ENCODE results near the gene LIPG. TPM values are rescaled to one million over a fixed set of nuclear protein-coding genes. Genes with fewer than 3 reads are reported as not detected.

Gene LIPG
- polyA plus RNA-seq, 1 donor (not counting 4 experiments of a cell fraction or from before 2014, with no cell fraction given) = 241 TPM

- H2AFZ ChIP-seq (ENCODE audit: control insufficient read depth, low read length) = no peak overlapping the region
- H3K9me3 ChIP-seq (ENCODE audit: control insufficient read depth, low read depth, low read length) = no peaks in the 10 kb centered on the region
- H3K9me1 ChIP-seq (ENCODE audit: control insufficient read depth, extremely low read depth, insufficient read depth, low read length) = no peaks in the 10 kb centered on the region
- dilution Hi-C loops (cut with MboI; ENCODE audit: extremely low pct_ligation_motif_present, low sequenced_read_pairs) = no loop called here
- H3K9ac ChIP-seq (ENCODE audit: control insufficient read depth, extremely low read depth, insufficient read depth, low read length) = no peak overlapping the region
- DNase-seq (ENCODE audit: low read depth, low spot score) (no peak), FAIRE-seq (no peak)
- H3K27me3 ChIP-seq (ENCODE audit: control insufficient read depth, extremely low read depth, insufficient read depth, low read length) = no peaks in the 10 kb centered on the region
- no peak overlapping the region for H3K4me2 ChIP-seq (ENCODE audit: control insufficient read depth, extremely low read depth, insufficient read depth, low read depth, low read length)
- no peak overlapping the region for H3K4me3 ChIP-seq (ENCODE audit: control insufficient read depth in 2 of 3, extremely low read depth in 1 of 3, insufficient read depth in 2 of 3, low read depth in 1 of 3, low read length in 3 of 3)
- no peaks in the 10 kb centered on the region for H3K36me3 ChIP-seq (ENCODE audit: control insufficient read depth in 2 of 2, extremely low read depth in 1 of 2, insufficient read depth in 2 of 2, low read length in 2 of 2)
- H3K79me2 ChIP-seq (ENCODE audit: control insufficient read depth, insufficient read depth, low read length) = no peaks in the 10 kb centered on the region
- TF ChIP-seq EZH2 (IDR thresholded peaks at IDR 0.05; ENCODE audit: low read length) = no peak
- TF ChIP-seq CTCF (optimal IDR thresholded peaks at IDR 0.05 in 1 of 3, IDR thresholded peaks at IDR 0.05 in 1 of 3, conservative IDR thresholded peaks at IDR 0.05 in 1 of 3; ENCODE audit: extremely low read depth in 1 of 3, insufficient read depth in 2 of 3, low read length in 3 of 3) = no peak
- H3K4me1 ChIP-seq (ENCODE audit: control insufficient read depth, extremely low read depth, insufficient read depth, low read length) = peaks cover 7% of the 10 kb centered on the region
- no peak overlapping the region for H3K27ac ChIP-seq (ENCODE audit: control insufficient read depth, insufficient read depth, low read length)
- H4K20me1 ChIP-seq (ENCODE audit: control insufficient read depth, extremely low read depth, insufficient read depth, low read length) = no peaks in the 10 kb centered on the region
Observed at GRCh38 chr18:49524349-49524748, 37.5 kb upstream of the LIPG start.

GRCh38 chr18:49524951-49525350 lies 36.9 kb upstream of the LIPG start:
- TF ChIP-seq EZH2 (IDR thresholded peaks at IDR 0.05; ENCODE audit: low read length) (no peak), CTCF (optimal IDR thresholded peaks at IDR 0.05 in 1 of 3, IDR thresholded peaks at IDR 0.05 in 1 of 3, conservative IDR thresholded peaks at IDR 0.05 in 1 of 3; ENCODE audit: extremely low read depth in 1 of 3, insufficient read depth in 2 of 3, low read length in 3 of 3) (no peak)
- Histone ChIP-seq H3K4me2 (ENCODE audit: control insufficient read depth, extremely low read depth, insufficient read depth, low read depth, low read length) (no peak overlapping the region), H3K27me3 (ENCODE audit: control insufficient read depth, extremely low read depth, insufficient read depth, low read length) (no peaks in the 10 kb centered on the region), H3K9ac (ENCODE audit: control insufficient read depth, extremely low read depth, insufficient read depth, low read length) (no peak overlapping the region), H3K27ac (ENCODE audit: control insufficient read depth, insufficient read depth, low read length) (no peak overlapping the region), H4K20me1 (ENCODE audit: control insufficient read depth, extremely low read depth, insufficient read depth, low read length) (no peaks in the 10 kb centered on the region), H3K4me1 (ENCODE audit: control insufficient read depth, extremely low read depth, insufficient read depth, low read length) (peaks cover 7% of the 10 kb centered on the region), H3K36me3 (ENCODE audit: control insufficient read depth in 2 of 2, extremely low read depth in 1 of 2, insufficient read depth in 2 of 2, low read length in 2 of 2) (no peaks in the 10 kb centered on the region), H3K9me1 (ENCODE audit: control insufficient read depth, extremely low read depth, insufficient read depth, low read length) (no peaks in the 10 kb centered on the region), H2AFZ (ENCODE audit: control insufficient read depth, low read length) (no peak overlapping the region), H3K4me3 (ENCODE audit: control insufficient read depth in 2 of 3, extremely low read depth in 1 of 3, insufficient read depth in 2 of 3, low read depth in 1 of 3, low read length in 3 of 3) (no peak overlapping the region), H3K9me3 (ENCODE audit: control insufficient read depth, low read depth, low read length) (no peaks in the 10 kb centered on the region), H3K79me2 (ENCODE audit: control insufficient read depth, insufficient read depth, low read length) (no peaks in the 10 kb centered on the region)
- dilution Hi-C loops (cut with MboI; ENCODE audit: extremely low pct_ligation_motif_present, low sequenced_read_pairs) = no loop called here
- FAIRE-seq (no peak), DNase-seq (ENCODE audit: low read depth, low spot score) (no peak)

Data from keratinocyte (primary cell).